HepG2 (cell line): ENCODE measurements around the gene CAPN10. TPM values are rescaled to one million over a fixed set of nuclear protein-coding genes. Genes with fewer than 3 reads are reported as not detected.
A peak's percentile ranks its signal among the peaks of the same experiment; 100 is the strongest.

Experiments
- ARNT2 ChIP-seq: sonication (generic); formaldehyde crosslinking; IDR thresholded peaks from 2 replicates; pipeline ENCODE4 v1.8.0; 2022; ENCODE audit warnings: mild to moderate bottlenecking, low read depth, missing genetic modification reagents, moderate library complexity
- ATF2 ChIP-seq: sonication (generic); formaldehyde crosslinking; IDR thresholded peaks from 2 replicates; pipeline ENCODE4 v1.4.0; 2020; ENCODE audit warnings: missing genetic modification reagents
- ATF7 ChIP-seq, 2 experiments: fragments of 450-650 bp in 1 of 2; sonication (generic) in 1 of 2; formaldehyde crosslinking in 1 of 2; IDR thresholded peaks; 2 replicates each; pipeline versions ENCODE4 v1.4.0 to v1.6.1; 2016 to 2020; ENCODE audit warnings: antibody characterized with exemption in 1 of 2, mild to moderate bottlenecking in 1 of 2, missing genetic modification reagents in 1 of 2
- E2F5 ChIP-seq: sonication (generic); formaldehyde crosslinking; conservative IDR thresholded peaks from 2 replicates; pipeline ENCODE4 v1.4.0; 2020; ENCODE audit warnings: missing genetic modification reagents
- FOXJ3 ChIP-seq: sonication (generic); formaldehyde crosslinking; IDR thresholded peaks from 2 replicates; pipeline ENCODE4 v1.4.0; 2020; ENCODE audit warnings: missing genetic modification reagents, mild to moderate bottlenecking, borderline replicate concordance
- GTF2F1 ChIP-seq: fragments of 150-350 bp; IDR thresholded peaks from 2 replicates; pipeline ENCODE4 v1.6.1; 2014; ENCODE audit warnings: low read length
- KLF6 ChIP-seq: IDR thresholded peaks from 2 replicates; pipeline ENCODE4 v1.8.0; 2016; ENCODE audit warnings: missing biosample characterization, missing genetic modification reagents
- MTA3 ChIP-seq: sonication (generic); formaldehyde crosslinking; IDR thresholded peaks from 2 replicates; pipeline ENCODE4 v1.4.0; 2020; ENCODE audit warnings: missing genetic modification reagents
- PRPF4 ChIP-seq: fragments of 200-400 bp; formaldehyde crosslinking; IDR thresholded peaks from 2 replicates; pipeline ENCODE4 v1.6.1; 2016; ENCODE audit warnings: low read length, low read depth; ENCODE audit not compliant: poor library complexity, severe bottlenecking
- RNF2 ChIP-seq: fragments of 450-650 bp; conservative IDR thresholded peaks from 2 replicates; pipeline ENCODE4 v1.6.1; 2016; ENCODE audit warnings: low read depth
- ZBTB40 ChIP-seq, 2 experiments: fragments of 450-650 bp in 1 of 2; sonication (generic) in 1 of 2; formaldehyde crosslinking in 1 of 2; IDR thresholded peaks; 2 replicates each; pipeline versions ENCODE4 v1.6.1 to v1.8.0; 2016 to 2022; ENCODE audit warnings: antibody characterized with exemption in 1 of 2, mild to moderate bottlenecking in 1 of 2, missing genetic modification reagents in 1 of 2
- ZNF224 ChIP-seq: sonication (generic); formaldehyde crosslinking; IDR thresholded peaks from 2 replicates; pipeline ENCODE4 v1.5.0; 2020; ENCODE audit warnings: mild to moderate bottlenecking, missing genetic modification reagents
- ZNF773 ChIP-seq: sonication (generic); formaldehyde crosslinking; IDR thresholded peaks from 2 replicates; pipeline ENCODE4 v1.4.0; 2020; ENCODE audit warnings: missing genetic modification reagents, borderline replicate concordance
- ZSCAN9 ChIP-seq: IDR thresholded peaks from 2 replicates; pipeline ENCODE4 v1.6.1; 2016; ENCODE audit warnings: borderline replicate concordance
- polyA plus RNA-seq, 8 experiments: library from polyadenylated mRNA; depleted of rRNA in 3 of 8; stranded (reverse) in 7 of 8; unstranded in 1 of 8; fragments of >200 nt; fragmentation: Illumina TruSeq in 4 of 8; extraction: Trizol in 4 of 8; gene quantifications; 2 replicates each; pipeline versions ENCODE4 v1.2.1 to v1.2.3, GENCODE V29; 2011 to 2016; ENCODE audit warnings: low read depth in 4 of 8, missing spikeins in 1 of 8, mixed read lengths in 1 of 8; ENCODE audit not compliant: insufficient read depth in 1 of 8
- total RNA-seq, 5 experiments: library from RNA; depleted of rRNA; stranded (reverse); fragments of >200 nt; fragmentation: Illumina TruSeq; extraction: Trizol; gene quantifications; 2 replicates each; pipeline ENCODE4 v1.2.3, GENCODE V29; 2016; ENCODE audit warnings: low read depth in 1 of 5
- TF ChIP-seq, protein P1 (sequence below): sonication (generic); formaldehyde crosslinking; IDR thresholded peaks from 2 replicates; pipeline ENCODE4 v1.5.0; 2020; ENCODE audit warnings: mild to moderate bottlenecking, missing genetic modification reagents, moderate library complexity

Gene CAPN10
- total and polyA plus RNA-seq, 2 of the 13 experiments (the other 11 are each of a cell fraction or from before 2014, with no cell fraction given): 27.6 to 32.4 TPM

DNA sequence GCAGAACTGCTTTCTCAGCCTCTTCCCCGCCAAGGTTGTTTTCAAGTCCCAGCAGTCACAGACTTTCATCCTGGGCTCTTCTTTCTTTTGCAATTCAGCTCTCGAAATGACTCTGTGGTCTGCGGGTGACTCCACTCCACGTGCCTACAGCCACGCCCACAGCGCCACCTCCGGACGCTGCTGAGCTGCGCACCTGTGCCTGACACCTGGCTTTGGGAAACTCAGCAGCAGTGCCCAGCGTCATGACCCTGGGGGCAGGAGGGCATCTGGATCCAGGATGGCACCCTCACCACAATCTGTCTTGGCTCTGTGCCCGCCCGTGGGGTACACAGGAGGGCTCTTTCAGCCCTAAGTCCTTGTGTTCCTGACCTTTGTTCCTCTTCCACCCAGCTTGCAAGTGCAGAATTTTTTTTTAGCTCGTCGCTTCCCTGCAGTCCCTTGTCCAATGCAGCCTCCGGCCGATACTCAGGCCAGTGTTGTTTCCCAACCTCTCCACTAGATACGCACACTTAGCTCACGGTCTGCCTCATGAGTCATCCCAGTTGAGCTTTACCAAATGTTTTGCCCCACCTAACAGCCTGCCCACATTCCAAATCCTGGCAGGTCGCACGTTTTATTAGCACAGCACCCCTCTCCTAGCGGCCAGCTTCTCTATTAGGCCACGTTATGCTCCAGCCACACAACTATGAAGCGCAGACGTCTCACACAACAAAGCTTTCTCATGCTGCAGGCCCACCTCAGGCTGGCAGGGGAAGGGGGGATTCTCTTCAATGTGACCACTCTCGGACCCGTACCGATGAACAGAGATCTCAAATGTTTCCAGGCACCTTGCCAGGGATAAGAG lies 6.5 kb upstream of the CAPN10 start (continued):
- no peak for TF ChIP-seq ZBTB40 (IDR thresholded peaks at IDR 0.05)
- TF ChIP-seq ZBTB40 (CRISPR knock-in tag; IDR thresholded peaks at IDR 0.05): peak; percentile 58
- peak; percentile 89 for TF ChIP-seq ZSCAN9 (CRISPR knock-in tag)
- TF ChIP-seq, protein P1, sequence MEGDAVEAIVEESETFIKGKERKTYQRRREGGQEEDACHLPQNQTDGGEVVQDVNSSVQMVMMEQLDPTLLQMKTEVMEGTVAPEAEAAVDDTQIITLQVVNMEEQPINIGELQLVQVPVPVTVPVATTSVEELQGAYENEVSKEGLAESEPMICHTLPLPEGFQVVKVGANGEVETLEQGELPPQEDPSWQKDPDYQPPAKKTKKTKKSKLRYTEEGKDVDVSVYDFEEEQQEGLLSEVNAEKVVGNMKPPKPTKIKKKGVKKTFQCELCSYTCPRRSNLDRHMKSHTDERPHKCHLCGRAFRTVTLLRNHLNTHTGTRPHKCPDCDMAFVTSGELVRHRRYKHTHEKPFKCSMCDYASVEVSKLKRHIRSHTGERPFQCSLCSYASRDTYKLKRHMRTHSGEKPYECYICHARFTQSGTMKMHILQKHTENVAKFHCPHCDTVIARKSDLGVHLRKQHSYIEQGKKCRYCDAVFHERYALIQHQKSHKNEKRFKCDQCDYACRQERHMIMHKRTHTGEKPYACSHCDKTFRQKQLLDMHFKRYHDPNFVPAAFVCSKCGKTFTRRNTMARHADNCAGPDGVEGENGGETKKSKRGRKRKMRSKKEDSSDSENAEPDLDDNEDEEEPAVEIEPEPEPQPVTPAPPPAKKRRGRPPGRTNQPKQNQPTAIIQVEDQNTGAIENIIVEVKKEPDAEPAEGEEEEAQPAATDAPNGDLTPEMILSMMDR (CRISPR knock-in tag): peak; percentile 91
- TF ChIP-seq FOXJ3 (CRISPR knock-in tag): peak; percentile 47; the same call in 1 of the 2 replicates
- TF ChIP-seq KLF6 (CRISPR knock-in tag): 0 out of 2 replicates have a peak, but pooled peaks have one; percentile 66
- TF ChIP-seq ARNT2 (CRISPR knock-in tag): peak; percentile 67; the same call in 1 of the 2 replicates
- peak; percentile 68; the same call in 1 of the 2 replicates for TF ChIP-seq ZNF224 (CRISPR knock-in tag)
- TF ChIP-seq PRPF4: no peak
- no peak for TF ChIP-seq ZNF773
- TF ChIP-seq ATF2 (CRISPR knock-in tag): no peak
- TF ChIP-seq ATF7 (IDR thresholded peaks at IDR 0.05): no peak
- TF ChIP-seq ATF7 (CRISPR knock-in tag; IDR thresholded peaks at IDR 0.05): no peak
- no peak for TF ChIP-seq GTF2F1
- no peak for TF ChIP-seq E2F5 (CRISPR knock-in tag)
- peak; percentile 82; the same call in 1 of the 2 replicates for TF ChIP-seq RNF2
- no peak for TF ChIP-seq MTA3 (CRISPR knock-in tag)
